Central memory CD4-positive, alpha-beta T cell (primary cell): Measurements from ENCODE around the gene ANKS6.
"Not testable (repeated sequence)": the region's sequence is repeated elsewhere in the genome, so short reads cannot be mapped to it uniquely, and the experiment has no call there.

Source experiments
- DNase-seq: peaks from one replicate; pipeline ENCODE4 v3.0.0; 2022

ANKS6 gene

DNA sequence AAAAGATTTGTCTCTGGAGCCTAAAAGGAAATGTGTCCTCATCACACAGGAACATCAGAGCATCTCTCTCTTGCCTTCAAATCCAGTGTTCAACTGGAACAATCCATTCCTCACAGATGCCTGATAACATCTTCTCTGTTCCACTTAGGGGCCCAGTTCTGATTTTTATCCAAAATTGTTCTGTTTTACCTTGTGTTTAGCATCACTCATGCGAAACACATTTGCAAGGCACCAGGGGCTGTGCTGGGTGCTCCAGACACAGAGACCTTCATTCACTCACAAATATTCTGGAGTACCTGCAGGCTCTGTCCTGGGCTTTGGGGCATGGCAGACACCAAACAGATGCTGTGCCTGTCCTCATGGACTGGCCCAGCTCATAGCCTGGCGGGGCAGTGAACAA lies 101.4 kb downstream of the ANKS6 start:
- DNase-seq, result no peak

DNA sequence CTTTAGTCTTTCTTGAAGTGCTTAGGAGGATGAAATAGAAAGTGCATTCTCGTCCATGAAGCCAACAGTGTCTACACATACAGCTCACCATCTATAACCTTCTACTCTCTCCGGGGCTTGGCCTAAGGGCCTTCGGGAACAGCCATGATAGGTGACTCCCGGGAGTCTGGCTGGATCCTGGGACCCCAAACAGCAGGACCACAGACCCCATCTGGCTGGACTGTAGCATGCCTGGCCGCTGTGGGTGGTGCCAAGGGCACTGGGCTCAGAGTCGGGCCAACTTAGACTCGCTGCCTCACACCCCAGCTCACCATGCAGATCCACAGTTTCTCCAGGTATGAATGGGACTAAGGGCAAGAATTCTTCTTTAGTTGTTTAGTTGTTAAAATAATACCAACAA lies 104.0 kb downstream of the ANKS6 start:
- no peak for DNase-seq

DNA sequence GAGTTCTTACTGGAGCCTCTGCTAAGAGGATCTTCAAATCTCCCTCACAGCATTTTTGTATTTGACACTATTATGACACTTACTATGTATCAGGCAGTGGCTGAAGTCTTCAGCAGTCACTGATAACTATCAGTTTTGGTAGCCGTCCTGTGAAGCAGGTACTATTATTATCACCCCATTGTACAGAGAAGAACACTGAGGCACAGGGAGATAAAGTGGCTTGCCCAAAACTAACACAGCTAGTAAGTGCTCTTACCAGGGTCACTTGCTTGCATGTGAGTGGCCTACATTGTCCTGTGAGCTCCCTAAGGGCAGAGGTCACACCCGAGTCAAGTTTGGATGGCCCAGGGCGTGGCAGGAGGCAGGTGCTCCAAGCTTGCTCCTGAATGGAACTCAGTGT lies 104.5 kb downstream of the ANKS6 start:
- no peak for DNase-seq

DNA sequence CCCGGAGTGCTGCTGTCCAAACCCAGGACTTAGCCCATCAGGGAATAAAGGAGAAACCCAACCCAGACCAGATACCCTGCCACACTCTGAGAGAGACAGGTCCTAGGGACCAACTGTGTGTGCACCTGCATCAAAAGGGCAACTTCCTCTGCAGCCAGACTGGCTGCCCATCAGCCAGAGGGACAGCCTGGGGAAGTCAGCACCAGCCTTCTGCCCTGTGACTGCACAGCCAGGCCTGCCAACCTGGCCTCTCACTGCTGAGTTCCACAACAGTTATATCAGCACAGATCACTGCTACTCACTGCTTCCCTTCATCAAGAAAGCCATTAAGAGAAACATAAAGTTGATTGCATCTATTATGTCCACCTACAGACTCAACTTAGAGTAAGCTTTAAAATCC lies 105.7 kb downstream of the ANKS6 start:
- DNase-seq, result no peak

DNA sequence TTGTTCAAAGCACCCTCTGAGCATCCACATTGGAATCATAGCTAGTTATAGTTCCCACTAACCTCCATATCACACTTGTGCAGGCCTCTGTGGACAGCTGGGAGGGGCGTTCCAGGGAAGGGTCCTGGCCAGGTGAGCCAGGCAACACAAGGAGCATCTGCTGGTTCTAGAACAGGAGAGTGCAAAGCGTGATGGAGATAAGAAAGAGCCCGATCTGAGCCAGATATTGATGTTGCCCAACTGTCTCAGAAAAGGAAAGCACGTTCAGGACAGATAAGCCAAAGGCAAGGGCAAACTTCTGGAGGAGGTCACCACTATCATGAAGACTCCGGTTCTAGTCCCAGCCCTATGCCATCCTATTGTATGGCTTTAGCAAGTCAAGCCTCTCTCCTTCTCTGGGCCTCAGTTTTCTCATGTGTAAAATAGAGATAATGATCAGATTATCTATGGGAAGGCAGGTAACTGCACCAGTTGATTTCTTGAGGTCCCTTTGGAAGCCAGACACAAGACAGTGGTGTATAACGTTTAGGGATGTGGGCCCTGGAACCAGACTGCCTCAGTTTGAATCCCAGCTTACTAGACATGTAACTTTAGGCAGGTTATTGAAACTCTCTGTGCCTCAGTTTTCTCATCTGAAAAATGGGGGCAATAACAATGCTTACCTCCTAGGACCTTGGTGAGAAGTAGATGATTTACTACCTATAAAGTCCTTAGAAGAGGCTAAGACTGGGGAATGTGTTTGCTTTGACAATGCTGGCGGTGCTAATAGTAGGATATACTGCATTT lies 107.5 kb downstream of the ANKS6 start:
- DNase-seq, result no peak

DNA sequence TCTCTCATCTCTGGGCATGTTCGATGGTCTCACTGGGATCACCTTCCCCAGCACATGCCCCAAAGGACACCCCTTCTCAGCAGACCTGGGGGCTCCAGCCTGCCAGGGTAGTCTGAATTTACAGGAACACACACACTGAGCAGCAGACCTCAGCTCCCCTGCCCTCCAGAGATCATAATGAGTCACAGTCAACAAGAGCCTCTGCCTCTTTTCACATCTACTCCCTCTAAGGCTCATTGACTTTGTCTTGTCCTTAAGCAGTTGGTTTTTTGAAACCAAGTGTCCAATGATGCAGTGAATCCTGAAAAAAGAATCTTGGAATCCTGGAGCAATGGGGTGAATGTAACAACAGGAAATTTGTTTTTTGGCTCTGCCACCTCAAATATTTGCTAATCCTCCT lies 108.4 kb downstream of the ANKS6 start:
- DNase-seq, result no peak

DNA sequence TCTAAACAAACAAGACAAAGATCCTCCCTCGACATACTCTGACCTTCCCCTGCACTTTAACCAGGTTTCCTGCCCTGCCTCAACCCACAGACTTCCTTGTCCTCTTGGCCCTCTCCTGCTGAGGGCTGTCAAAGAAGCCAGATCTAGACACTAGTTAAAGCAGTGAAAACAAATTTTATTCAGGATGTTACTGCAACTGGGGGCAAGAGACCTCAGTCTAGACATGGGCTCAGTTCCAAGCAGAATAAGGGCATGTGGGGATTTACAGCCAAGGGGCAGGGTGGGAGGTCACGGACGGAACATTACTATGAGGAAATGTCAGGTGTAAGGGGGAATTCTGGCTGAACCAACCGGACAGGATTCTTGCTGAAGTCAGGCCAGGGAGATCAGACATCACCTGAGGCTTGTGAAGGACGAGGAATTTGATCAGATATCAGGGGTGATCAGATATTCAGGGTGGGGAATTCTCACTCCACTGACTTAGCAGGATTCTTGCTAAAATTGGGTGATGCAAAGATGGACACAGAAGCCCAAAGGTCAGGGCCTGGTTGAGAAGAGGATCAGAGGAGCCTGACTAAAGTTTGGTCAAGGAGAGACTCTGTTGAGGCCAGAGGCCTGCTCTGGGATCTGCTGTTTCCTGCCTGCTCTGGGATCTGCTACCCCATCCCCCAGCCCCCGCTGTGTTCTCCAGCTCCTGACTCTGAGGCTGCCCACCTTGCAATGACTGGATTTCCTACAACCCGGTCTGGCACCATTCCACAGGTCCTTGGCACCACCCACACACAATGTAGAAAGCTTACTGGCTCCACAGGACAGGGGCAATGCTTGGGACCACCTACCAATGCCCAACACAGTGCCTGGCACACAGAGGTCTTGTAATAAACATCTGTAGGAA lies 109.1 kb downstream of the ANKS6 start:
- DNase-seq, result no peak

DNA sequence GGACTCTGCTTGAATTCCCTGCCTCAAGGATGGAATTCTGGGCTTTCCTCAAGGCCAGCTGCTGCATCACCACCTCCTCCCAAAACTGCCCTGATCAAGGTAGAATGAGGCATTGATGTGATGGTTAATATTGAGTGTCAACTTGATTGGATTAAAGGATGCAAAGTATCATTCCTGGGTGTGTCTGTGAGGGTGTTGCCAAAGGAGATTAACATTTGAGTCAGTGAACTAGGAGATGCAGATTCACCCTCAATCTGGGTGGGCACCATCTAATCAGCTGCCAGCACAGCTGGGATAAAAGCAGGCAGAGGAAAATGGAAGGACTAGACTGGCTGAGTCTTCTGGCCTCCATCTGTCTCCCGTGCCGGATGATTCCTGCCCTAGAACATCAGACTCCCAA lies 111.5 kb downstream of the ANKS6 start:
- not testable (repeated sequence) for DNase-seq
